ENCODE results near the gene FBN2. TPM values are rescaled to one million over a fixed set of nuclear protein-coding genes. Genes with fewer than 3 reads are reported as not detected.

FBN2 gene
- total RNA-seq, 6 experiments from 2014 or later: 0.06 to 0.98 (median 0.45) TPM

DNA sequence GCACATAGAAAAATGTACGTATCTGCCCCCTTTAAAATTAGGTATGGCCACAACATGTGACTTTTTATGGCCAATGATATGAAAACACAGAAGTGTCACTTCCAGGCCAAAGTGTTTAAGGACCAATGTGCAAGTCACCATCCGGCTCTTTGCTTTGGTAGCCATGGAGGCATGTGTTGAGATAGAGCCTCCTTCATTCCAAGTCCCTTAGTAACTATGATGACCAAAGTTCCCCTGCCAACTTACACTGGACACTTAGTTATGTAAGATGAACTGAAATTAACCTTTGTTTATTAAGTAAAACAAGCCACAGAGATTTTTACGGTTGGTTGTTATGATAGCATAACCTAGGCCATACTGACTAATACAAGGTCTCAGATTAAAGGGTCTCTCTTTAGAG lies 51.0 kb downstream of the FBN2 start:
- 56% methylated on average over 3 of the region's 3 CpGs for WGBS (ENCODE audit: insufficient coverage, low coverage, low lambda C conversion rate, missing lambda C conversion rate)
- Histone ChIP-seq H3K27ac (no peak overlapping the region), H3K36me3 (no peaks in the 10 kb centered on the region), H3K27me3 (no peaks in the 10 kb centered on the region), H3K4me3 (no peak overlapping the region), H3K9me3 (no peaks in the 10 kb centered on the region), H3K4me1 (no peaks in the 10 kb centered on the region)
- ATAC-seq (no peak), DNase-seq (no peak)
- intact Hi-C loops (cut with DNase I): no loop called here
- no peak for TF ChIP-seq POLR2A (IDR thresholded peaks at IDR 0.05)
- TF ChIP-seq, protein P1, sequence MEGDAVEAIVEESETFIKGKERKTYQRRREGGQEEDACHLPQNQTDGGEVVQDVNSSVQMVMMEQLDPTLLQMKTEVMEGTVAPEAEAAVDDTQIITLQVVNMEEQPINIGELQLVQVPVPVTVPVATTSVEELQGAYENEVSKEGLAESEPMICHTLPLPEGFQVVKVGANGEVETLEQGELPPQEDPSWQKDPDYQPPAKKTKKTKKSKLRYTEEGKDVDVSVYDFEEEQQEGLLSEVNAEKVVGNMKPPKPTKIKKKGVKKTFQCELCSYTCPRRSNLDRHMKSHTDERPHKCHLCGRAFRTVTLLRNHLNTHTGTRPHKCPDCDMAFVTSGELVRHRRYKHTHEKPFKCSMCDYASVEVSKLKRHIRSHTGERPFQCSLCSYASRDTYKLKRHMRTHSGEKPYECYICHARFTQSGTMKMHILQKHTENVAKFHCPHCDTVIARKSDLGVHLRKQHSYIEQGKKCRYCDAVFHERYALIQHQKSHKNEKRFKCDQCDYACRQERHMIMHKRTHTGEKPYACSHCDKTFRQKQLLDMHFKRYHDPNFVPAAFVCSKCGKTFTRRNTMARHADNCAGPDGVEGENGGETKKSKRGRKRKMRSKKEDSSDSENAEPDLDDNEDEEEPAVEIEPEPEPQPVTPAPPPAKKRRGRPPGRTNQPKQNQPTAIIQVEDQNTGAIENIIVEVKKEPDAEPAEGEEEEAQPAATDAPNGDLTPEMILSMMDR (IDR thresholded peaks at IDR 0.05): no peak

DNA sequence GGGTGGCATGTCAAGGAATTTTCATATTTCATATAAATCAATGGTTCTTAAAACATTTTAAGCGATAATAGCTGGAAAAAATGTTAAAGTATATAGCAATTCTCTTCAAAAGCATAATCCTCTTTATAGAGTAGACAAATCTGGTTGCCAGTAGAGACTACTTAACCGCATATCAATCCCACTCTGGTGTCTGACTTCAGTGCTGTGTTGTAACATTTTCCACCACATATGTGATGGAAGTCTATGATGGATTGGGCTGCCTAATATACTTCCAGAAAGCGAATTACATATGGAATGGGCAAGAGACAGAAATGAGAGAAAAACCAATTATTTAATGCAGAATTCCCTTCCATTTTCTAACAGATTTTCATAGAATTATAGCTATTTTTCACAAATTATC lies 54.3 kb downstream of the FBN2 start:
- 51% methylated on average over 3 of the region's 3 CpGs for WGBS (ENCODE audit: insufficient coverage, low coverage, low lambda C conversion rate, missing lambda C conversion rate)
- intact Hi-C loops (cut with DNase I): no loop called here
- no peak for TF ChIP-seq POLR2A (IDR thresholded peaks at IDR 0.05)
- TF ChIP-seq, protein P1 (IDR thresholded peaks at IDR 0.05): no peak
- no peaks in the 10 kb centered on the region for H3K36me3 ChIP-seq
- H3K4me3 ChIP-seq: no peak overlapping the region
- H3K27me3 ChIP-seq: no peaks in the 10 kb centered on the region
- no peak for DNase-seq
- ATAC-seq: no peak
- no peak overlapping the region for H3K27ac ChIP-seq
- no peaks in the 10 kb centered on the region for H3K4me1 ChIP-seq
- H3K9me3 ChIP-seq: no peaks in the 10 kb centered on the region

DNA sequence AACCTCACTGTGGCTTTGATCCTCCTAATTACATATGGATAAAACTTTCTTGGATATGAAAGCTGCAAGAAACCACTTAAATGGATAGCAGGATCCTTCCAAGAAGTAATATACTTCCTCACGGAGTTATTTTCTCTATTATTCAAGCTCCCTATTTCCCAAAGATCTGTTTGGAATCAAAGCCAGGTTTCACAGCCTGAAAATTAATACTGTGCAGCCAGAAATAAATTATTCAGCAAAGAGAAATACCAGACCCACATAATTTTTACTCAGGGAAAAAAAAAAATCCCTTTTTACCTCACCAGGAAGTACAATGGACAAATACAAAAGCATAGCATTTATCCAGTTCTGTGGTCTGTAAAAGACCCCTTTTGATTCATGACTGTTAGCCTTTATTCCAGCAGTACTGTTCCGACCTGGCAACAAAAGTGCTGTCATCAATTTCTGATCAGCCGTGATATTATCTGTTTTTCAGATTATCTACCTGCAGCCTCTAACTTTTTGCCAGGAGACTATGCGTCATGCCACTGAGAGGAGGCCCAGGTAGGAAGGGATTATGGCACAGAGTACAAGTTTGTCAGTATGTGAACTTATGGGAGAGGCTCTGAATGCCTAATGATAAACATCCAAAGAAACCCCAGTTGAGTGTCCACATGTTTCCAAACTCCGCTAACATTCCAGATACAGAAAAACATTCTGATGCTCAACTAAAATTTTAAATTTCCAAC lies 57.0 kb downstream of the FBN2 start:
- no peaks in the 10 kb centered on the region for H3K9me3 ChIP-seq
- H3K27ac ChIP-seq: no peak overlapping the region
- H3K4me1 ChIP-seq: no peaks in the 10 kb centered on the region
- TF ChIP-seq, protein P1 (IDR thresholded peaks at IDR 0.05): no peak
- TF ChIP-seq POLR2A (IDR thresholded peaks at IDR 0.05): no peak
- no peaks in the 10 kb centered on the region for H3K36me3 ChIP-seq
- H3K27me3 ChIP-seq: no peaks in the 10 kb centered on the region
- no peak overlapping the region for H3K4me3 ChIP-seq
- intact Hi-C loops (cut with DNase I): no loop called here
- DNase-seq (no peak), ATAC-seq (no peak)
- WGBS (ENCODE audit: insufficient coverage, low coverage, low lambda C conversion rate, missing lambda C conversion rate): 72% methylated on average over 5 of the region's 5 CpGs

DNA sequence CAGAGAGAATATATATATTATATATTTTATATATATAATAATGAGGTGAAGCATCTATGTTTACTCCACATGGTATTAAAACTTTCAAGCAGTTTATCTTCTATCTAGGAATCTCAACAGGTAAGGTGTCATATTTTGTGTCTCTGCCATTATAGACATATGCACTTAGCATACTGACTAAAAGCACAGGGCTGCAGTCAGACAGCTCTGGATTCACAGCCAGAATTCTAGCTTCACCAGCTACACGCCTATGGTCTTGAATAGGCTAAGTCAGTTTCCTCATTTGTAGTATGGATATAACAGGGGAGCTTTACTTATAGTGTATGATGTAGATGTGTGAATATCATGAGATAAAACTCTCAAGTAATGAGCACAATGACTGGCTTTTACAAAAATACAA lies 57.9 kb downstream of the FBN2 start:
- no peak for DNase-seq
- H3K9me3 ChIP-seq: no peaks in the 10 kb centered on the region
- no peaks in the 10 kb centered on the region for H3K36me3 ChIP-seq
- TF ChIP-seq POLR2A (IDR thresholded peaks at IDR 0.05): no peak
- TF ChIP-seq, protein P1 (IDR thresholded peaks at IDR 0.05): no peak
- 39% methylated on average over 1 of the region's 1 CpG for WGBS (ENCODE audit: insufficient coverage, low coverage, low lambda C conversion rate, missing lambda C conversion rate)
- no peak overlapping the region for H3K27ac ChIP-seq
- no peak overlapping the region for H3K4me3 ChIP-seq
- ATAC-seq: no peak
- H3K4me1 ChIP-seq: no peaks in the 10 kb centered on the region
- no peaks in the 10 kb centered on the region for H3K27me3 ChIP-seq
- intact Hi-C loops (cut with DNase I): no loop called here
